Thymus (tissue), 11 donors: ENCODE results near the gene EVA1A. TPM values are rescaled to one million over a fixed set of nuclear protein-coding genes. Genes with fewer than 3 reads are reported as not detected.

Source experiments
- DNase-seq, 9 donors: peaks; one replicate each; pipeline ENCODE4 v3.0.0-alpha.2; 2013; ENCODE audit warnings: low spot score in 9 of 9, low read depth in 6 of 9, missing footprints in 1 of 9
- H3K27ac ChIP-seq, 2 donors: one replicate each; pipeline ENCODE4 v1.5.1; 2013; ENCODE audit warnings: control low read depth in 1 of 2, low read depth in 1 of 2, low read length in 1 of 2, mild to moderate bottlenecking in 1 of 2, moderate library complexity in 1 of 2
- H3K27me3 ChIP-seq, 2 donors: one replicate each; pipeline ENCODE4 v1.5.1; 2013; ENCODE audit warnings: low read length in 1 of 2; ENCODE audit not compliant: control insufficient read depth in 2 of 2, insufficient read depth in 1 of 2
- H3K36me3 ChIP-seq, 2 donors: one replicate each; pipeline ENCODE4 v1.5.1; 2013; ENCODE audit warnings: low read length in 1 of 2, mild to moderate bottlenecking in 1 of 2, moderate library complexity in 1 of 2; ENCODE audit not compliant: control insufficient read depth in 2 of 2, insufficient read depth in 2 of 2
- H3K4me1 ChIP-seq, 2 donors: one replicate each; pipeline ENCODE4 v1.5.1; 2013; ENCODE audit warnings: low read length in 2 of 2; ENCODE audit not compliant: control insufficient read depth in 2 of 2, insufficient read depth in 2 of 2
- H3K4me3 ChIP-seq, 2 donors: one replicate each; pipeline ENCODE4 v1.5.1; 2013; ENCODE audit warnings: low read length in 2 of 2, control low read depth in 1 of 2, mild to moderate bottlenecking in 1 of 2
- H3K9me3 ChIP-seq, 2 donors: one replicate each; pipeline ENCODE4 v1.5.1; 2013; ENCODE audit warnings: low read length in 1 of 2, mild to moderate bottlenecking in 1 of 2; ENCODE audit not compliant: control insufficient read depth in 2 of 2, insufficient read depth in 1 of 2
- WGBS: extraction: QIAGEN DNeasy Blood & Tissue Kit; methylation state at CpG from one replicate; pipeline ENCODE4 v1.1.7; 2013; 5-methylcytosine and 5-hydroxymethylcytosine counted together
- polyA plus RNA-seq: library from polyadenylated mRNA; stranded (reverse); fragments of 200-250 nt; gene quantifications from one replicate; pipeline ENCODE4 v1.2.3, GENCODE V29; 2013
- total RNA-seq: library from RNA; stranded (reverse); fragments of 120-200 nt; gene quantifications from one replicate; pipeline ENCODE4 v1.2.4, GENCODE V29; 2013
- donor health status: healthy.

Gene EVA1A
- total and polyA plus RNA-seq, 2 donors: 12.7 to 32.3 TPM

DNA sequence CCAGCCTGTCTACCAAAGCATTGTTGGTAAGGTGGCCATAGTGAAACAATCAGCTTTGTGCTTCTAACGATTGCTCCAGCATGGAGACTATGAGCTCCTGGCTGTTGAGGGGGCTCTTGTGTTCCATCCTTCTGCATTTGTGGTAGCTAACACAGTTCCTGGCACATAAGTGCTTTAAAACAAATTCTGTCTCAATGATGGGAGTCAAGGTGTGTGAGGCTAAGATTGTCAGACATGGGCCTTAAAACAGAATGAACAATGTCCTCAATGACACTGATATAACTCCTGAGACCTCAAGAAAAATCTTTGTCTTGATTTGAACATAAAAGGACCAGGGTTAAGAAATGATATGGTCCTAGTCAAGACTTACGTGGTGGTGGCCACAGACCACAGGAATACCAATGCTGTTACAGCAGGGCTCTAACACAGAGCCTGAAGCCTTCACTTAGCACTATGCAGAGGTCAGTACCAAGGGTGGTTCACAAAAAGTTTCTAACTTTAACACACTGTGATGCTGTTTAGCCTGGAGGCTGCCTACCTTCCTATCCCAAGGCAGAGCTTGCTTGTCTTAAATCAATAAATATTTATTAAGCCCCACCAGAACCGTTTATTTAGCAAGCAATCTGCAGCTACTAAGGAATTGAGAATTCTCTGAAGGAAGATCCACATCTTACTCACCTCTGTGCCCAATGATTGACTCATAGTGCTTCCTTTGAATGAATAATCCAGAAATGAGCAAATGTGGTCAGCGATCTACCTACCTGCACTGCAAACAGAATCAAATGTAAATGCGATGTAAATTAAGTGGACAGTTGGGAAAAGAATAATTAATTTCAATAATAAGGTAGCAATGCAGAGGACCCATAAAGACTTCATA, 35.1 kb downstream of the EVA1A start:
- DNase-seq: no peak
- Histone ChIP-seq H3K4me3 (no peak overlapping the region), H3K27ac (no peak overlapping the region), H3K9me3 (no peaks in the 10 kb centered on the region), H3K4me1 (no peaks in the 10 kb centered on the region), H3K36me3 (no peaks in the 10 kb centered on the region), H3K27me3 (no peaks in the 10 kb centered on the region)
- 94% methylated on average over 5 of the region's 5 CpGs for WGBS

DNA sequence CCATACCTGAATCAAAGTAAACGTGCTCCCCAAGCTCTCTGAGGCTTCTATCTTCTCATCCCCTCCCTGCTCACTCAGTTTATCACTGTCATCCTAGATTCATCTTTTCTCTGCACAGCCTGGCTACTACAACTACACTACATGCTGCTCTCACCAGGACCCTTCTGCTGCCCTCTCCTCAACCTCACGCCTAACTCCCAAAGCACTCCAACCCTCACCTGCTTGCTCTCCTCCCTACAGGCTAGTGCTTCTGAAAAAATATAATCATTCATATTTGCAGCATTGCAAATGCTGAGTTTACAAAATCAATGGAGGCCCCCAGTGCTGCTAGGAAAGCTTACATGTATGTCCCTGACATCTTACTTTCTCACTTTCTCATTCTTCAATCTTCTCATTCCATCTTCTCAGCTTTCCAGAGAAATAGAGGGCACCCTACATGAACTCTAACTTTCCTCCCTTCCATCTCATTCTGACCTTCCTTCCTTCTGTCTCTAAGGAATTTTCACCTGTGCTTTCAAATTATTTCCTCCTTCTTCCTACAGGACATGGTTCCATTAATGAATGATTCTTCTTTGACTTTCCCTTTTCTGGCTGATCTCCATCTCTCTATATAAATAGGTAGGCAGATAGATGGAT, 36.3 kb downstream of the EVA1A start:
- Histone ChIP-seq H3K9me3 (no peaks in the 10 kb centered on the region), H3K36me3 (no peaks in the 10 kb centered on the region), H3K4me3 (no peak overlapping the region), H3K4me1 (no peaks in the 10 kb centered on the region), H3K27ac (no peak overlapping the region), H3K27me3 (no peaks in the 10 kb centered on the region)
- DNase-seq: no peak
- WGBS: 90% methylated on average over 2 of the region's 2 CpGs

DNA sequence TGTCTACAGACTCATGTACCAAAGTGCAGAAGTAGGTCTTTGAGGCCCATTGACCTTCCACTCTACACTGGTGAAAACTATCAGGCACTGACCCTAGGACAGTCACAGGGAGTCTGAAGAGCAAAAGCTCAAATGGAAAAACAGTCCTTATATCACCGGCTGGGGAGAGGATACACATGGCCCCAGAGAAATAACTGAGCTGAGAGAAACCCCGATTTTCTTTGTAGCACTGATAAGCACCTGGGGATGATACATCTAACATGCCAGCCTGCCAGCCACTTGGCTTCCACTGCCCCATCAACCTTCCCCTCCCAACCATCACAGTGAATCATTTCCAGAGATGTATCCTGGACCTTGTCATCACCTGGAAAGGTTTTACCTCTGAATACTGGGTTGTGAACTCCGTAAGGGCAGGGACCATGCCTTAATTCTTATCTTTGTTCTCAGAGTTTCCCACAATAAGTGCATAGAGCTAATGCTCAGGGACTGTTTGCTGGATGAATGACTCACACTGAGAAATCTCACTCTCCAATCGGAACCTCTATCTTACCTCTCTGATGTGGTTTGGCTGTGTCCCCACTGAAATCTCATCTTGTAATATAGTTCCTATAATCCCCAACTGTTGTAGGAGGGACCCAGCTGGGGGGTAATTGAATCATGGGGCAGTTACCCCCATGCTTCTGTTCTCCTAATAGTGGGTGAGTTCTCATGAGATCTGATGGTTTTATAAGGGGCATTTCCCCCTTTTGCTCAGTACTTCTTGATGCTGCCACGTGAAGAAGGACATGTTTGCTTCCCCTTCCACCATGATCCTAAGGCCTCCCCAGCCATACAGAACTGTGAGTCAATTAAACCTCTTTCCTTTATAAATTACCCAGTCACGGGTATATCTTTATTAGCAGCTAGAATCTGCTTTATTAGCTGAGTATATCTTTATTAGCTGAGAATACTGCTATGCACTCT, 37.1 kb downstream of the EVA1A start:
- Histone ChIP-seq H3K9me3 (no peaks in the 10 kb centered on the region), H3K4me1 (no peaks in the 10 kb centered on the region), H3K27me3 (no peaks in the 10 kb centered on the region), H3K36me3 (no peaks in the 10 kb centered on the region), H3K4me3 (no peak overlapping the region), H3K27ac (no peak overlapping the region)
- WGBS: 92% methylated on average over 6 of the region's 6 CpGs
- no peak for DNase-seq

DNA sequence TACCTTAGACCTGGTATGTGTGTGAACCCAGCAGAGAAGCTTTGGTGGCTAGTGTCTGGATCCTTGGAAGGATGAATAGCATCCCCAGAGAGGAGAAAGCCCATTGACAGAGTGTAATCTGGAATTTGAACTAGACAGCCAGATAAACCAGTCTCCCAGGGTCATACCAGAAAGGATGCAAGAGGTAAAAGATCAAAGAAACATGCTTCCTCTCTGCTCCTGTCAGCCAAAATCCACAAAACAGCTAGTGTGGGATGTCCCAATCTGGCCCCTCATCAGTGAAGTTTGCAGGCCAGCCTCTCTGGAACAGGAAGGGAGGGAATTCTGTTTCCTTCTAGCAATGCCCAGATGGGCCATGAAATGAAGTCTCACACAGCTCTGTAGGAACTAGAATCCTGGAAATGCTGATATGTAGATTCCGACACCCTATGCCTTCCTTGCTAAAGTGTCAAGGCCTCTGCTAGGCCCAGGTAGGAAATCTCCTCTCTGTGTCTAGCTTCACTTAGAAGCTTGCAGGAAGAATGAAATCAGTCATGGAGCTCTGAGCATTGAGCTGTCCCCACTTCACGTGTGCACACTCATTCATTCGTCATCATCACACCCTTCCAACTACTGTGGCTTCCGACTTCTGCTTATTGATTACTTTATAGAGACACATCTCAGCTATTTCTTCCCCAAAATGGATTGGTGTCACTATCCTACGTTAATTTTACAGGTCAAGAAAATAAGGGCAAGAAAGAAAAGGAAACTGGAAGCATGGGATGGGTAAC, 38.0 kb downstream of the EVA1A start:
- H3K9me3 ChIP-seq: no peaks in the 10 kb centered on the region
- H3K27me3 ChIP-seq: no peaks in the 10 kb centered on the region
- no peaks in the 10 kb centered on the region for H3K36me3 ChIP-seq
- H3K4me3 ChIP-seq: no peak overlapping the region
- no peak overlapping the region for H3K27ac ChIP-seq
- no peak for DNase-seq
- H3K4me1 ChIP-seq: peaks cover 0 to 2% of the 10 kb centered on the region in 2 donors
- WGBS: 93% methylated on average over 5 of the region's 5 CpGs

DNA sequence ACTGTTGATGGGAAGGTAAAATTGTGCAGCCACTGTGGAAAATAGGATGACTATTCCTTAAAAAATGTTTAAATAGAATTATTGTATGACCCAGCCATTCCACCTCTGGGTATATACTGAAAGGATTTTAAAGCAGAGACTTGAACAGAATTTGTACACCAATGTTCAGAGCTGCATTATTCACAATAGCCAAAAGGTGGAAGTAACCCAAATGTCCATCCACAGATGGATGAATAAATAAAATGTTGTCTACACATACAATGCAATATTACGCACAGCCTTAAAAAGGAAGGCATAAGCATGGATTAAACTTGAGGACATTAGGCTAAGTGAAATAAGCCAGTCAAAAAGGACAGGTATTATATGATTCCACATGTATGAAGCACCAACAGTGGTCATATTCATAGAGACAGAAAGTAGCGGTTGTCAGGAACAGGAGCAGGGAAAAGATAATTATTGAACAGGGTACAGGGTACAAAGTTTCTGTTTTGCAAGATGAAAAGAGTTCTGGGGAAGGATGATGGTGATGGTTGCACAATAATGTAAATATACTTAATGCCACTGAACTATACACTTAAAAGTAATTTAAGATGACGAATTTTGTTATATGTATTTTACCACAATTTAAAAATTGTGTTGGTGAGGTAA, 39.4 kb downstream of the EVA1A start:
- Histone ChIP-seq H3K36me3 (no peaks in the 10 kb centered on the region), H3K4me1 (peaks cover 0 to 6% of the 10 kb centered on the region in 2 donors), H3K27ac (no peak overlapping the region), H3K4me3 (no peak overlapping the region), H3K27me3 (no peaks in the 10 kb centered on the region), H3K9me3 (no peaks in the 10 kb centered on the region)
- no peak for DNase-seq
- over 99% methylated on average over 3 of the region's 3 CpGs for WGBS

DNA sequence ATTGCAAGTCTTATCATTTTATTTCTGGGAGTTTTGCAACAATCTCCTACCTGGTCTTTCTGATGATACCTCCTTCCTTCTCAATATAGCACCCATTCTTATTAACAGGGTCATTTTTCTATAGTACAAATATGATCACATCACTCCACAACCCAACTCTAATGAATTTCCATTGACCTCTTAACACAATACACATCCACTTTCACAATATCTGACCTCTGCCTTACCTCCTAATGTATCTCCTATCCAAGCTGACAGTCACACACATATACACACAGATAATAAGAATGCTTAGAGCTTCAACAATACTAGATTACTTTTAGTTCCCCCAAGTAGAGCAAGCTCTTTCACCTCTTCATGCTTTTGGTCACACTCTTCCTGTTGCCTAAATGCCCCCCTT, 40.9 kb downstream of the EVA1A start:
- DNase-seq: no peak
- Histone ChIP-seq H3K4me3 (no peak overlapping the region), H3K27me3 (no peaks in the 10 kb centered on the region), H3K27ac (no peak overlapping the region), H3K9me3 (no peaks in the 10 kb centered on the region), H3K4me1 (peaks cover 0 to 6% of the 10 kb centered on the region in 2 donors), H3K36me3 (no peaks in the 10 kb centered on the region)

DNA sequence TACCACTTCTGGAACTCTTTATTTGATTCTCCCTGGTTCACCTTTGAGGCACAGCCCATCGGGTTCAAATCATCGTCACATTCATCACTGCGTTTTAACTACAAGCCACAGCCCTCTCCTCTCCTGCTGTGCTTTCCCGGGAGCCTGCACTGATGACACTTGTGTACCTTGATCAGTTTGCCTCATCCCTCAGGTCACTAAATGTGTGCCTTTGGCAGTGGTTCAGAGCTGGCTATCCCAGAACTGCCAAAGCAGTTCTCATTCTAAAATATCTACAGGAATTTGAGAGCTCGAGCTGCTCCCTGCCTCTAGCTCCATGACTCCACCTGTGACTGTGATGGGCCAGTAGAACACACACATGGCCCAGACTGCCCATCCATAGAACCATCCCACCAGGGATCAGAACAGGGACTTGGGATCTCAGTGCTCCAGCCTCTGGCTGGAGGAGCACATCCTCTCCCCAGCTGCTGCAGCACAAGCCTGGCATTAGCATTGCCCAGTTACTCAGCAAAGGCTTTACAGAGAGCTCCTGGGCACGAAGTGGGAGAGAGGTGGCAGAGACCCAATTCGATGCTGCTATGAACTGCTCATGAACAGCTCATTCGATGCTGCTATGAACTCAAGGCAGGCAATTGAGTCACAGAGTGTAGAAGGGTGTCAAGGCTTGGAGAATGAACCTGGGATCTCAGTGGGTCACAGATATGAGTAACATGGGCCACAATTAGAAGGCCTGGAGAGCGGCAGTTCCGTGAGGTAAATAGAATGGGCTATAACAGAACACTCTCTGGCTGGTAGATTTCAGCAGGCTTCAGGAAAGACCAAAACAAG, 41.9 kb downstream of the EVA1A start:
- Histone ChIP-seq H3K4me3 (no peak overlapping the region), H3K27ac (no peak overlapping the region), H3K36me3 (no peaks in the 10 kb centered on the region), H3K4me1 (peaks cover 0 to 6% of the 10 kb centered on the region in 2 donors), H3K27me3 (no peaks in the 10 kb centered on the region), H3K9me3 (no peaks in the 10 kb centered on the region)
- 93% methylated on average over 10 of the region's 10 CpGs for WGBS
- DNase-seq: no peak
